GM21786 (cell line): Measurements from ENCODE around the gene FBXO31.
"Not testable (repeated sequence)": the region's sequence is repeated elsewhere in the genome, so short reads cannot be mapped to it uniquely, and the experiment has no call there.

Source experiments
- ATAC-seq: cut with Tn5 transposase; IDR thresholded peaks from one replicate; pipeline ENCODE4 v1.9.1; 2021; ENCODE audit not compliant: unreplicated experiment

Gene FBXO31

DNA sequence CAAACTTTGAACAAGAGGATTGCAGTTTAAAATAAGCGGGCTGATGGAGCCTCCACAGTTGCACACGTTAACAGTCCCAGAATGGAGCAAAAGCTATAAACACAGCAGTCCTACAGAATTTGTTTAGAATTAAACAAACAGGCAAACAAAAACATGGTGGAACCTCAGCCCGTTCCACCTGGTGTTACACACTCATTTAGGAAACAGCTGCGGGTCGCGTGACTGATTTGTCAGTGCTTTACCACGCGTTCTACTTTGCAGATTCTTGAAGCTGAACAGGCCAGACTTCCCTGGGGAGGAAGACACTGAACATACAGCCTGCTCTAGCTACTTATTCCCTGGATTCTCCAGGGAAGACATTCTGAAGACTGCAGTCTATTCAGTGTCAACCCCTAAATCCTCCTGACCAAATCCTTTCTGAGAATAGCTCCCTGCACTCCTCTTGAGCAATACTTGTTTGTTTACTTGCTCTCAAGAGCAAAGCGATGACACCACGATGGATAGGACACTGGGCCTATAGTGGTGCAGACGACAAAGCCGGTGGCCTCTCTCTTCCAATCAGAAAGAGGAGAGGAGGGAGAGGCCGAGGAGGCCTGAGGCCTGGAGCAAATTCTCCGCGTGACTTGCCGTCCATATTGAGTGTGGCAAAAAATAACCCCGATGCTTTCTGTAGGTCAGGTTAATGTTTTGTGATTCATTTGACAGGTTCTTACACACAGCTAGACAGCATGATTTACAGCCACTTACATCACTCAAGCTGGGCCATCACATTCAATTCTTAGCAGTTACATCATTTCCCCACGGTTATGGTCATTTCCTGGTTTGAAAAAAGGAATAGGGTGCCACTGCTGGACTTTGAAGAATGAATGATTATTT, 4.6 kb upstream of the FBXO31 start:
- peak; percentile 55 for ATAC-seq

DNA sequence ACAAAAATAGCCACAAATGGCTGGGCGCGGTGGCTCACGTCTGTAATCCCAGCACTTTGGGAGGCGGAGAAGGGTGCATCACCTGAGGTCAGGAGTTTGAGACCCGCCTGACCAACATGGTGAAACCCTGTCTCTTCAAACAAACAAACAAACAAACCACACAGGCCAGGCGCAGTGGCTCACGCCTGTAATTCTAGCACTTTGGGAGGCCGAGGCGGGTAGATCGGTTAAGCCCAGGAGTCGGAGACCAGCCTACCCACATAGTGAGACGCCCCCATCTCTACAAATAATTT, 1.2 kb upstream of the FBXO31 start:
- ATAC-seq = not testable (repeated sequence)

DNA sequence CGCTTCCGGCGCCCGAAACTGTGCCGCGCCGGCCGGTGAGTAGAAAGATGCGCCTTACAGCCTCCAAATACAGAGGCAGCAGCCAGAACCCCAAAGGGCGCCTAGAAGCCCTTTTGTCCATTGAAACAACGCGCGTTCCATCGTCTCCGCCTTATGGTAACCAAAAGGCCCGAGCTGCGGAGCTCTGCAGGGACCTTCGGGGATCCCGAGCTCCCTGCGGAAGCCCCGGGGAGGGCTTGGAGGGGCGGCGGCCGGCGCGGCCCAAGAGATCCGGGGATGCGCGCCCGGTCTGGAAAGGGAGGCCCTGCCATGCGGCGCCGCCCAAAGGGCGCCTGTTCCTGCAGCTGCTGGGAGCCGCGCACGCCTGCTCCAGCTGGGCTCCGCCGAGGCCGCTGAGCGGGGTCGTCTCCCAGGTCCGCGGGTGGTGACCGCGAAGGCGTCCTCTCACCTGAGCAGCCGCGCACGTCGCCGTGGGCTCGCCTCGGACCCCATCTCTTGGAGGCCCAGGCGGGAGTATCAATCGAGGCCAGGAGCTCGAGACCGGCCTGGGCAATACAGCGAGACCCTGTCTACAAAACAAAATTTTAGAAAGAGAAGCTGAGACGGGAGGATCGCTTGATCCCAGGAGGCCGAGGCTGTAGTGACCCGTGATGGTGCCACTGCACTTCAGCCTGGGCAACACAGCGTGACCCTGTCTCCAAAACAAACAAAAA, 742 bp upstream of the FBXO31 start:
- no peak for ATAC-seq

DNA sequence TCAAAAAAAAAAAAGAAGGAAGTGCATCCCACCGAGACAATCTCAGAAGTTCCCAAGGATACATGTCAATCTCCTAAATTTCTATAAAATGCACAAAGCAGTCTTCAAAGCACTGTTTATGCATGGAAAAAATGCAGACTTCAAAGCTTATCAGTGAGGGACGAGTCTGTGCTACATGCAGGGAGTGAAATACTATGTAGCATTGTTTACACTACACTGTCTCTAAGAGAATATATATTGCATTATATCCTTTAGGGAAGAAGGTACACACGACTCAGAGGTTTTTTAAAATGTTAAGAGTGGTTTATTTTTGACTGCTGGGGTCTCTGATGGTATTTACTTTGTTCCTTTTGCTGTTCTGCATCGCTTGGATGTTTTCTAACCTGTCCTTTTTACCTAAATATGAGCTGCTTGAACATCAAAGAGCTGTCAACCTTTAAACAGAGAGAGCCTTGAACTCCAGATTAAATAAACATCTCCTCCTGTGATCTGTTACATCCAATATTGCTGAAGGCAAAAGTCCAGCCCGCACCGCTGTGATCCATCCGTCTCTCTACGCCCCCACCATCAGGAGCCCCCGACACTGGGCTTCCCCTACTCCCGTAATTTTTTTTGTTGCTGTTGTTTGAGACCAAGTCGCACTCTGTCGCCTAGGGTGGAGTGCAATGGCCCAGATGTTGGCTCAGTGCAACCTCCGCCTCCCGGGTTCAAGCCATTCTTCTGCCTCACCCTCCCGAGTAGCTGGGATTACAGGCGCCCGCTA, 1.4 kb downstream of the FBXO31 start:
- no peak for ATAC-seq

DNA sequence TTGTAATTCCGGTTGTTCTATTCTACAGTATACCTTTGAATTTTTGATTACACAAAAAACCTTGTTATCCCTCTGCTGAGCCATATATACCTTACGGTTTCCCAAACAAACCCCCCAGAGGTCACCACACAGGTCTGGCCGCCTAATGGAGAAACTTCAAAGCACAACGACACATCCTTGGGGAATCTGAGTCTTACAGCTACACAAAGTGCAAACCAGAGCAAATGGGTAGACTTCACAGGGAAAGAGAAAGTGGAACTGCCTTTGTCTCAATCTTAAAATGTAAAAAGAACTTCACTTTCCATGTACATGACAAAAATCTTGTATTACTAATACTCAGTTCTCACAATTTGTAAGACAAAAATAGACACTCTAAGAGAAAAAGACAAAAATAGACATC, 2.7 kb downstream of the FBXO31 start:
- no peak for ATAC-seq

DNA sequence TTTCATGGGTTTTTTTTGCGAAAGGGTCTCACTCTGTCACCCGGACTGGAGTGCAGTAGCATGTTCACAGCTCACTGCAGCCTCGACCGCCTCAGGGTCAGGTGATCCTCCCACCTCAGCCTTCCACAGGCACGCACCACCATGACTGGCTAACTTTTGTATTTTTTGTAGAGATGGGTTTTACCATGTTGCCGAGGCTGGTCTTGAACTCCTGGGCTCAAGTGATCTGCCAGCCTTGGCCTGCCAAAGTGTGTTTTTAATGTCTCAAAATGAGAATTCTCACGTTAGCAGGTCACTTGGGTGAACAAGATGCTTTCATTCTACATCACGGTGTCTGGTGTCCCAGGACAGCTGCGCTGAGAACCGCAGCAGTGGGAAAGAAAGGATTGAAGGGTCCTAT, 3.2 kb downstream of the FBXO31 start:
- no peak for ATAC-seq

DNA sequence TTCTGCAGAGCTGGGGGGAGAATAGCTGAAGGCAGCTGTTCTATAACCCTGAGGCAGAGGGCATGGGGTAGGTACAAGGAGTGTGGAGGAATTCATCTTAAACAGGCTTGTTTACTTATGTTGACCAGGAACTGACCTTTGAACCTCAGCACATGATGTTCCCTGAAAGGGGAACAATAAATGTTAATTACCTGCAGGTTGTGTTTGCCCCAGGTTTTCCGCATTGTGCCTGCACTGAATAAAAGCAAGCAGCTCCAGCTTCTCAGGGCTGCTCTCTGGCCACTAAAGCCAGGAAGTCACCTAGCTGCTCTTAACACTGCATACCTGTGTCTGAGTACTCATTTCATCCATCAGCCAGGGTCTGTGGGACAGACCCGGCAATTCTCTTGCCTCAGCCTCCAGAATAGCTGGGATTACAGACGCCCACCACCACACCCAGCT, 4.2 kb downstream of the FBXO31 start:
- ATAC-seq = not testable (repeated sequence)

DNA sequence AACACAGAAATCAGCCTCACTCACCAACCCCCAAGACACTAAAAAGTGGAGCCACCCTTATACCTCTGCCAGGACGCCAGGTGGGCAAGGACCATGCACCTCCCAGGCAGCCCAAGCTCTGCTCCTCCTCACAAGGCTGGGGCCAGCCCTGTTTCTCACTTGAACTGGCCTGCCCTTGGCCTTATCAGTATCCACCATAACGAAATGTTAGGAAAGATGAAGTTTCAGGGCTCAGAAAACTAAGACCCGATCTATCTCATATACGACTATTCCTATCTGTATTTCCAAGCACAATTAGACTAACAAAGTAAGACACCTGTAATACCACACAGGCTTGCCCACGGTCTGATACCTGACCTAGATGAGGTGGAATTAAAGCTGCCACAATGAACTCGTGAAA, 6.9 kb downstream of the FBXO31 start:
- no peak for ATAC-seq

DNA sequence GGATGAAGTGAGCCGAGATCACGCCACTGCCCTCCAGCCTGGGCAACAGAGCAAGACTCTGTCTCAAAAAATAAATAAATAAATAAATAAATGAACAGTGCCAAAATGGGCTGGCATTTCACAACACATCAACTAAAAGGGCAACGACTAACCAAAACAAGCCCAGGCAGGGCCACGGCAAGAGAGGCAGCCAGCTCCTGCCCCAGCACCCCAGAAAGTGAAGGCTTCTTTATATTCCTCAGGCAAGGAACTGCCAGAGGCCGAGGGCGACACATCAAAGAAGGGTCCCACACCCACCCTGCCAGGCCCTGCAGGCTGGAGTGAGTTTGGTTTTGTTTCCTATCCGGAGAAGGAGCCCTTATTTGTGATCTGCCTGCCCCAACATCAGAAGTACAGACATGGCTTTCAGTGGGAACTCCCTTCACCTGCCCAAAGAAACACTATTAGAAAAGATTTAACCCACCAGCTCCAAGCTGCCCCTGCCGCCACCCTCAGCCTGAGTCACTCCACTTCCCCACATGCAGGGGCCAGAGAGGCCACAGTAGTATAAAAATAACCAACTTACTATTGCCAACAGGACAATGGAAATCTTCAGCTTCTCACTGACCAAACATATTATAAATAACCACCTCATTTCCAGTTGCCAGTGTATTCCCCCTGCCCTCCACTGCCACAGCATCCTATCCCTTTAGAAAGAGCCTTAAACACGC, 8.0 kb downstream of the FBXO31 start:
- ATAC-seq = no peak

DNA sequence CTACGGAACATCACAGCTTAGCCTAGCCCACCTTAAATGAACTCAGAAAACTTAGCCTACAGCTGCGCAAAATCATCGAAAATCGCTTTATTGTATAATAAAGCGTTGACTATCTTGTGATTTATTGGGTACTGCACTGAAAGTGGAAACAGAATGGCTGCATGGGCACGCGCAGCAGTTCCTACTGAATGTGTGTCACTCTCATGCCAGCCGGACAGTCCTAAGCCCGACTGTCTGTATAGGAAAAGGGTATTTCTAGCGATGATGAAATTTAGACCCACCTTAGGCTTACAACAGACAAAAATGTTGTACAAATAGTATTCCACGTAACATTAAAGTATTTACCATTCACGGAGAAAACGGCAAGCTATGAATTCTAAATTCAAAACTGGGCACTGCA, 9.3 kb downstream of the FBXO31 start:
- no peak for ATAC-seq

DNA sequence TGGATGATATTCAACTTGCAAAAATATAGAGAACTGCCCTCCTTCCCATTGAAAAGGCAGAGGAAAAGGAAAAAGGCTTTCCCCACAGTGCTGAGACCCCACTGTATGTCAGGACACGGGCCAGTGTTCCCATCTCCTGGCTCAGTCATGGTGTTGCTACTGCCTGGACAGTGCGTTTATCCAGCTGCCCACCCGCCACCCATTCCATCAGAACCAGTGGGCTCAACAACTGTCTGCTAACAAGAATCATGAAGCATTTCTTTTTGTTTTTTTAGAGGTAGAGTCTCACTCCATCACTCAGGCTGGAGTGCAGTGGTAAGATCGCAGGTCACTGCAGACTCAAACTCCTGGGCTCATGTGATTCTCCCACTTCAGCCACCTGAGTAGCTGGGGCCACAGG, 11.3 kb downstream of the FBXO31 start:
- no peak for ATAC-seq

DNA sequence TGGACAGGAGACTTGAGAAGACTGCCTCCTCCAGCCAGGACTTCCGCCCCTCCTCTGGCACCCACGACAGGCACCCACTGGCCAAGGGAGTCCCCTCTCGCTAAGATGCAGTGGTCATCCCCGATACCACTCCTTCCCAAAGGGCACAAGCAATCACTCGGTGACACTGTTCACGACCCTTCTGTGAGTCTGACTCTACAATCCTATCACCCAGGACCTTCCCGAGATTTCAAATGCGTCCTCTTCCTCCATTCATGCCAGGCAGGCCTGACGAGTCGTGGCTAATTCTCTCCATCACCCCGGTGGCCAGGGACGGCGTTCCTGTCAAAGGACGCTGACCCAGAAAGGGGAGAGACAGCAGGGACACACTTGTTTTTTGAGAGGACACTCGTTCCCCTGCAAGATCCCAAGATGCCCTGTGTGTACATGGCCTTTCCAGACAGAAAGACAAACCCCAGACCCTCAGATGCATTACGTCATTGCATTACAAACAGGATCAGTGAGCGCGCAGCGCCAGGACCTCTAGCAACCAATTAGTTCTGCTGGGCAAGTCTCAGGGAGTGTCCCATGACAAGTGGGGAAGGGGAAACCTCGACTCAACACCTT, 12.2 kb downstream of the FBXO31 start:
- ATAC-seq = no peak

DNA sequence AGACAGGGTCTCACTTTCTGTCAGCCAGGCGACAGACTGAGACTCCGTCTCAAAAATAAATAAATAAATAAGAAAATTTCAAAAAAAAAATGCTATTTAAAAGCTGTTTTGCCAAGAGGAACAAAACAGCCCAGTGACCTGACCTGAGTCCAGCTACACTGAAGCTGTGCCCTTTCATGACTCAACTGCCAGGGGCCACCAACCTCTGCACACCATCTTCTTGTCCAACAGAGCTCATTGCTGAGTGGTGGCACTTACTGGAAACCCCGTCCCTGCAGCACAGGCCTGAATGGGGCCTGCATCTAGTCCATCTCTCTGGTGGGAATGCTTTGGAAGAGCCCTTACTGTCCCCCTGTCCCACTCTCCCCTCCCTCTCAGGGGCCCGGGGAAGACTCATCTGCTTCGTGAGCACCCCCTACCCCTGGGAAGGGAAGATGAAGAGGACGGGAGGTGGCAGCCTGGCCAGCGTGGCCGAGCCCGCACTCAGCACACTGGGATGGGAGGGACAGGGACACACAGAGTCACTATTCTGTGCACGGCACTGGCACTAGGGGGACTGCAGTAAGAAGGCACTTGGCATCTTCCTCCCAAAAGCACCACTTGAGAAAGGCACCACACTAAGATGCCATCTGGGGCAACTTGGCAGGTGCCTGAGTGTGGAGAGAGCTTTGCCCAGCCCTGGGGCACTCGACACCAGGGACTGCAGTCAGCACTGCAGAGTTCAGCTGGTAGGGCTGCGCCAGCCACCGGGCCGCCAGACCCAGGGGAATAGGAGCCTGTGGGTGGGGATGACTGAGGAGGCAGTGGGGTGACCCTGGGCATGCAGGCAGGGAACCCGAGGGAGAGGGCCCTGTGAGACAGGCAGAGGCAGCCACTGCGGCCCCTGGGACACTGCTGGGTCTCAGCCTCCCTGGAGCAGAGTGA, 13.5 kb downstream of the FBXO31 start:
- ATAC-seq = no peak

DNA sequence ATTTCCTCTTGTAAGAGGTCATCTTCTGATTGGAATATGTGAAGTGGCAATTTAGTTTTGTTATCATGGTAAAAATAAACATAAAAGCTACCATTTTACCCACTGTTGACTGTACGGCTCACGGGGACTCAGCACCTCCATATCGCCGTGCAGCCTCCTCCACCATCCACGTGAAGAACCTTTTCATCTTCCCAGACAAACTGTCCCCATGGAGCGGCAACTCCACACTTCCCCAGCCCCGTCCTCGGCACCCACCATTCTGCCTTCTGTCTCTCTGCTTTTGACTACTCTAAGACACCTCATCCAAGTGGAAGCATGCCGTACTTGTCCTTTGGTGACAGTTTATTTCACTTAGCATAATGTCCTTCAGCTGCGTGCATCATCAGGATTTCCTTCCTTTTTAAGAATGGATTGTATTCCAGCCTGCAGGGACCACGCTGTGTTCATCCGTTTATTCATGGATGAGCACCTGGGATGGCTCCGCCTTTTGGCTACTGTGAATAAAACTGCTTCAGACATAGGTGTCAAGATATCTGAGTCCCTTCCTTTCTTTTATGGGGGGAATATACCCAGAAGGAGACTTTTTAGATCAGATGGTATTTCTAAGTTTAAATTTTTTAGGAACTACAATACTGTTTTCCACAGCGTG, 14.3 kb downstream of the FBXO31 start:
- ATAC-seq = no peak

DNA sequence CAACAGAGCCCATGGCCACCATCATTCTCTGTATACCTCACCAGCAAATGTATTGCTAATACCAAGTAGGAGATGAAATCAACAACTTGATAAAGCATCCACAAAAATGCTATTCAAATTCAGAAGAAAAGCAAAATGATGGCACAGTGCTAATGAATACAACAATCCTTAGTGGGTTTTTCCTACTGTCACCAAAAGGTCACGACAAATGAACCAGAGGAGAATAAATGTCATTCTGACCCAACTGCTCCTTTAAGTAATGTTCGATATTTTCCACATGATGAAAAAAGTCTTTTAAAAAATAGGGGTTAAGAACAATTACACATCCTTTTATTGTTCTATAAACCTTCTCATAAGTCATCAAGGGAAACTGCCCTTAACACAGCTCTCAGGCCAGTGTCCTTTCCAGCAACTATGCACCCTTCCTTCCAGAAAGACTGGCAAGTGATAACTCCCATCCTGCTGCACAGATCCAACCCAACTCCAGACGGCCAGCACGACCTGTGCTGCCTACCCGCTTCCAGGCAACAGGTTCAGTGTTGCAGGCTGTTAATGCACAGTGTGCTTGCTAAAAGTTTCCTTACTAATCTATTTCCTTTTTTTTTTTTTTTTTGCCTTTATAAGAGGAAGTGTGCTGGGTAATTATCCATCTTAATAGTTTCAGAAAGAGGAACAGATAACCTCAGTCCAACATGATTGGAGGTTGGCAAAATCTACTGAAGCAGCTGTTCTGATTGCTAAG, 15.4 kb downstream of the FBXO31 start:
- ATAC-seq = no peak

DNA sequence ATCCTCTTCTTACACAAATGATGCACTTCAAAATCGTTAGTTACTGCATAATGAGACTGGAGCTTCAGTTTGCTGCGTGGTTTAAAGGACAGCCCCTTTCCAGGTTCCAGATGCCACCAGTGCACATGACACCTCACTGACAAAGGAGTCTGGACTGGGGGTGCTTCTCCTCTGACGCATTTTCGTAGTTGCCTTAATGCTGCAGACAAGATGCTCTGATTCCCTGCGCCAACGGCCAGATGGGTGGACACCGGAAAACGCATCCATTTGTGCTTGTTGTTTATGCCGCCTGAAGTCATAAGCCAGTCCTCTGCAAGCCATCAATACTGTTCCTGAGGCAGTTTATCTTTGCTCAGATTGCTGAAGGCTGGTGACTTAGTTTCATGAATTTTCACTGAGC, 16.0 kb downstream of the FBXO31 start:
- ATAC-seq = no peak

DNA sequence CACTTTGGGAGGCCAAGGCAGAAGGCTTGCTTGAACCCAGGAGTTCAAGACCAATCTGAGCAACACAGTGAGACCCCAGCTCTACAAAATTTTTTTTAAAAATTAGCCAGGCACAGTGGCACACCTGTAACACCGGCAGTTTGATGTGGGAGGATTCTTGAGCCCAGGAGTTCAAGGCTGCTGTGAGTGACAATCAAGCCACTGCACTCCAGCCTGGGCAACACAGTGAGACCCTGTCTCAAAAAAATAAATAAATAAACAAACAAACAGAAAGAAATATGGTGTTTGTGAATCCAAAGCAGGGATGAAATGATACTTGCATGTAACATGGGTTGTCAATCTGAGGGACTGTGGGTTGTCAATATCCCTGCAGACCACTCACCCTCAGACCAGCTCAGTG, 16.6 kb downstream of the FBXO31 start:
- no peak for ATAC-seq

DNA sequence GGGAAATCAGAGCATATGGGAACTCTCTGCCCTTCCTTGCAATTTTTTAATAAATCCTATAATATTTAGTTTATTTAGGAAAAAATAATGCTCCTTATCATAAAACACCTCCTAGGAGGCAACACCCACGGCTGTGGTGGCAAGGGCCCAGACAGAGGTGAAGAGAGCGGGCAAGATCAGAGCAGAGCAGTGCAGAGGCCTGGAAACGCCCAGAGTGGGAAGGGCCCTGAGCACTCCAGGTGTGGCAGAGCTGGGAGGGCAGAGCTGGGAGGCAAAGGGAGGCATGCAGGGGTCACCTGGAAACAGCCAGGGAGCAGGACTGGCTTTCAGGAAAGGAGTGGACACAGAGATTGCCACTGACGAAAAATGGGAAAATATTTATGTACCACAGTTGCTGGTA, 17.3 kb downstream of the FBXO31 start:
- no peak for ATAC-seq
